Measurements from ENCODE around the gene PRAMEF25.
"Not testable (repeated sequence)": the region's sequence is repeated elsewhere in the genome, so short reads cannot be mapped to it uniquely, and the experiment has no call there.

Gene PRAMEF25

DNA sequence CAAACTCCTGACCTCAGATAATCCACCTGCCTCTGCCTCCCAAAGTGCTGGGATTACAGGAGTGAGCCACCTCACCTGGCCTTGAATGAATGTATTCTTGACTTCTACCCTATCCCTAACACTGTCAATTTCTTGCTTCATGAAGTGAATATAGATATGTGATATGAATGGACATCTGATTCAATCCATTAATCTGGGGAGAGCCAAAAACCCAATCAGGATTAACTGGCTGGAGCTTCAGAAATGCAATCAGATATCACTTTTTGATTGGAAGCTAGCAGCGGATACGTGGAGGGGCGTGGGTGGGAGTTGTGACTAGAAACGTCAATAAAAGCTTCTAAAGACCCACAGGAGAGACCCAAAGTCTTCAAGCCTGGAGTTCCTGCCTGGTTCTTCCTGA lies at the start of gene PRAMEF25:
TSS of gene PRAMEF25 (plus strand) at position 301 of the 400 bp plus-strand sequence. CDS start 2,920 bp downstream, outside the sequence.
- not testable (repeated sequence) for DNase-seq

DNA sequence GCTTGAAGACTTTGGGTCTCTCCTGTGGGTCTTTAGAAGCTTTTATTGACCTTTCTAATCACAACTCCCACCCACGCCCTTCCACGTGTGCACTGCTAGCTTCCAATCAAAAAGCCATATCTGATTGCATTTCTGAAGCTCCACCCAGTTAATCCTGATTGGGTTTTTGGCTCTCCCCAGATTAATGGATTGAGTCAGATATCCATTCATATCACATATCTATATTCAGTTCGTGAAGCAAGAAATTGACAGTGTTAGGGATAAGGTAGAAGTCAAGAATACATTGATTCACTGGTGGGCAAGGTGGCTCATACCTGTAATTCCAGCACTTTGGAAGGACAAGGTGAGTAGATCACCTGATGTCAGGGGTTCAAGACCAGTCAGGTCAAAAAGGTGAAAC lies 14.1 kb upstream of the PRAMEF25 start, which contains the start of gene PRAMEF27:
TSS of gene PRAMEF27 (minus strand) at position 101 of the 400 bp plus-strand sequence. CDS start 2,916 bp downstream, outside the sequence.
- not testable (repeated sequence) for DNase-seq

DNA sequence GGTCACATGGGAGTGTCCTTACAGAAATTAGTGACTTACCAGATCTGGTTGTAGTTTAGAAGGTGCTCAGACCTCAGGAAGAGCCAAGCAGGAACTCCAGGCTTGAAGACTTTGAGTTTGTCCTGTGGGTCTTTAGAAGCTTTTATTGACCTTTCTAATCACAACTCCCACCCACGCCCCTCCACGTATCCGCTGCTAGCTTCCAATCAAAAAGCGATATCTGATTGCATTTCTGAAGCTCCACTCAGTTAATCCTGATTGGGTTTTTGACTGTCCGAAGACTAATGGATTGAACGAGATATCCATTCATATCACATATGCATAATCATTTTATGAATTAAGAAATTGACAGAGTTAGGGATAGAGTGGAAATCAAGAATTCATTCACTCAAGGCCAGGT lies 46.2 kb downstream of the PRAMEF25 start, which contains the start of gene HNRNPCL2:
TSS of gene HNRNPCL2 (minus strand) at position 101 of the 400 bp plus-strand sequence. CDS start 454 bp downstream, outside the sequence.
- not testable (repeated sequence) for DNase-seq
